Hepatocyte (in vitro differentiated cells): ENCODE measurements around the gene CEP152. TPM values are rescaled to one million over a fixed set of nuclear protein-coding genes. Genes with fewer than 3 reads are reported as not detected.

ENCODE experiments used
- DNase-seq: peaks from one replicate; pipeline ENCODE4 v3.0.0-alpha.2; 2016; ENCODE audit warnings: low spot score
- H2AFZ ChIP-seq: fragments of 200-600 bp; sonication (generic); 2 replicates; pipeline ENCODE4 v1.6.0; 2016; ENCODE audit warnings: antibody characterized with exemption, mild to moderate bottlenecking
- H3K27ac ChIP-seq: fragments of 200-600 bp; sonication (generic); 2 replicates; pipeline ENCODE4 v1.5.1; 2016; ENCODE audit warnings: mild to moderate bottlenecking
- H3K27me3 ChIP-seq: fragments of 200-600 bp; sonication (generic); 2 replicates; pipeline ENCODE4 v1.6.1; 2016
- H3K36me3 ChIP-seq: fragments of 200-600 bp; sonication (generic); replicated peaks from 2 replicates; pipeline ENCODE4 v1.5.1; 2016; ENCODE audit warnings: low read depth; ENCODE audit not compliant: insufficient read depth
- H3K4me1 ChIP-seq: fragments of 200-600 bp; sonication (generic); 2 replicates; pipeline ENCODE4 v1.5.1; 2016; ENCODE audit warnings: mild to moderate bottlenecking, moderate library complexity; ENCODE audit not compliant: insufficient read depth
- H3K4me2 ChIP-seq: fragments of 200-600 bp; sonication (generic); 2 replicates; pipeline ENCODE4 v1.6.0; 2016
- H3K4me3 ChIP-seq: fragments of 200-600 bp; sonication (generic); 2 replicates; pipeline ENCODE4 v1.5.1; 2016; ENCODE audit warnings: mild to moderate bottlenecking
- H3K79me2 ChIP-seq: fragments of 200-600 bp; sonication (generic); 2 replicates; pipeline ENCODE4 v1.6.0; 2017; ENCODE audit warnings: mild to moderate bottlenecking
- H3K9me2 ChIP-seq: fragments of 200-600 bp; sonication (generic); replicated peaks from 2 replicates; pipeline ENCODE4 v1.6.0; 2017; ENCODE audit warnings: mild to moderate bottlenecking; ENCODE audit not compliant: insufficient read depth
- H3K9me3 ChIP-seq: fragments of 200-600 bp; sonication (generic); 2 replicates; pipeline ENCODE4 v1.5.1; 2016; ENCODE audit warnings: low read depth, mild to moderate bottlenecking
- H4K20me1 ChIP-seq: fragments of 200-600 bp; sonication (generic); 2 replicates; pipeline ENCODE4 v1.6.0; 2016; ENCODE audit warnings: mild to moderate bottlenecking; ENCODE audit not compliant: insufficient read depth, poor library complexity, severe bottlenecking
- EZH2 ChIP-seq: fragments of 200-600 bp; sonication (generic); IDR thresholded peaks from 2 replicates; pipeline ENCODE4 v1.6.1; 2016; ENCODE audit warnings: antibody characterized with exemption, mild to moderate bottlenecking, borderline replicate concordance
- EZH2phosphoT487 ChIP-seq: fragments of 200-600 bp; sonication (generic); IDR thresholded peaks from one replicate; pipeline ENCODE4 v1.6.1; 2018; ENCODE audit warnings: antibody characterized with exemption, mild to moderate bottlenecking, low read depth, moderate library complexity; ENCODE audit not compliant: unreplicated experiment, severe bottlenecking
- WGBS: methylation state at CpG from one replicate; pipeline ENCODE4 v1.1.6; 2016; ENCODE audit warnings: low lambda C conversion rate; ENCODE audit errors: missing lambda C conversion rate; 5-methylcytosine and 5-hydroxymethylcytosine counted together
- polyA plus RNA-seq: library from polyadenylated mRNA; unstranded; fragments of >200 nt; fragmentation: Nextera tagmentation; extraction: Ambion mirVana; gene quantifications from 2 replicates; pipeline ENCODE4 v1.2.1, GENCODE V29; 2016
- total RNA-seq: library from RNA; depleted of rRNA; stranded (reverse); fragments of >200 nt; gene quantifications from 2 replicates; pipeline ENCODE4 v1.2.3, GENCODE V29; 2014
- TF ChIP-seq, protein P1 (sequence below): fragments of 200-600 bp; sonication (generic); IDR thresholded peaks from 2 replicates; pipeline ENCODE4 v1.5.1; 2016; ENCODE audit warnings: antibody characterized with exemption, mild to moderate bottlenecking; ENCODE audit not compliant: poor library complexity

CEP152 gene
- total and polyA plus RNA-seq, 2 experiments from 2014 or later, result 4.7 to 6.3 TPM

DNA sequence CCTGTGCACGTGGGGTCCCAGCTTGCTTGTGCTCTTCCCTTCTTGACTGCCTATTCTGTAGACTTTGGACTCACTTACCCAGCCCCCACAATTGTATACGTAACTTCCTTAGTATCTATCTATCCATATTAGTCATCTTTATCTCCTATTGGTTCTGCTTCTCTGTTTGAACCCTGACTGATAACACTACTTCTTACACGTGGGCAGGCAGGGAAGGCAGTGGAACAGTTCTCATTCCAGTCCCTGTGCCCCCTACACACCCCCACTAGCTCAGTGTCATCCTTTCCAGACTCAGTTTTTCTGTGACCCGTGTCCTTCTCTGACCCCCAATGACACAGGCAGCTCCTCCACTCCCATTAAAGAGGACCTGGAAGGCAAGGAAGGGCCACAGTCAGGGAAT is 91.2 kb downstream of the CEP152 start:
- Histone ChIP-seq H3K79me2 (no peaks in the 10 kb centered on the region), H3K9me3 (peaks cover 5% of the 10 kb centered on the region), H3K4me2 (no peak overlapping the region), H2AFZ (no peak overlapping the region), H3K27me3 (no peaks in the 10 kb centered on the region), H4K20me1 (no peaks in the 10 kb centered on the region), H3K36me3 (no peaks in the 10 kb centered on the region), H3K9me2 (no peaks in the 10 kb centered on the region), H3K4me1 (peaks cover 4% of the 10 kb centered on the region), H3K27ac (no peak overlapping the region), H3K4me3 (no peak overlapping the region)
- WGBS, result 65% methylated on average over 4 of the region's 4 CpGs
- no peak for TF ChIP-seq EZH2
- TF ChIP-seq, protein P1, sequence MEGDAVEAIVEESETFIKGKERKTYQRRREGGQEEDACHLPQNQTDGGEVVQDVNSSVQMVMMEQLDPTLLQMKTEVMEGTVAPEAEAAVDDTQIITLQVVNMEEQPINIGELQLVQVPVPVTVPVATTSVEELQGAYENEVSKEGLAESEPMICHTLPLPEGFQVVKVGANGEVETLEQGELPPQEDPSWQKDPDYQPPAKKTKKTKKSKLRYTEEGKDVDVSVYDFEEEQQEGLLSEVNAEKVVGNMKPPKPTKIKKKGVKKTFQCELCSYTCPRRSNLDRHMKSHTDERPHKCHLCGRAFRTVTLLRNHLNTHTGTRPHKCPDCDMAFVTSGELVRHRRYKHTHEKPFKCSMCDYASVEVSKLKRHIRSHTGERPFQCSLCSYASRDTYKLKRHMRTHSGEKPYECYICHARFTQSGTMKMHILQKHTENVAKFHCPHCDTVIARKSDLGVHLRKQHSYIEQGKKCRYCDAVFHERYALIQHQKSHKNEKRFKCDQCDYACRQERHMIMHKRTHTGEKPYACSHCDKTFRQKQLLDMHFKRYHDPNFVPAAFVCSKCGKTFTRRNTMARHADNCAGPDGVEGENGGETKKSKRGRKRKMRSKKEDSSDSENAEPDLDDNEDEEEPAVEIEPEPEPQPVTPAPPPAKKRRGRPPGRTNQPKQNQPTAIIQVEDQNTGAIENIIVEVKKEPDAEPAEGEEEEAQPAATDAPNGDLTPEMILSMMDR, result no peak
- no peak for TF ChIP-seq EZH2phosphoT487
- DNase-seq, result no peak

DNA sequence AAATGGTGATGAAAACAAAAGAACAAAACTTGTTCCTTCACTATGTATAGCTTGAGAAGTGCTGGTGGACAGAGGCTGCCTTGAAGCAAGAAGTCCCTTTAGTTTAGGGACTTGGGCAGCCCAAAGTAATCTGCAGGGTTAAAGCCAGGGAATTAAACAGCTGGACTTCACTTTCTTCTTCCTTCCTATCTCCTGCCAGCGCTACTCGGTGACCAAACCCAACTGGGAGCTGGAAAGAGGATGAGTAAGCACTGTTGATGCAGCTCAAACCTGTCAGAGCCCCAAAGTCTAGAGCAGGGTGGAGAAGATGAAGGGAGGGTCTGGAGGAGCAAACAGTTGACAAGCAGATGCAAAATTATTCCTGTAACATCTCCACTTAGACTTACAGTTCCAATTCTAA is 92.2 kb downstream of the CEP152 start:
- Histone ChIP-seq H3K27me3 (no peaks in the 10 kb centered on the region), H3K79me2 (no peaks in the 10 kb centered on the region), H3K4me1 (peaks cover 4% of the 10 kb centered on the region), H3K4me2 (no peak overlapping the region), H2AFZ (no peak overlapping the region), H4K20me1 (no peaks in the 10 kb centered on the region), H3K9me2 (no peaks in the 10 kb centered on the region), H3K4me3 (no peak overlapping the region), H3K36me3 (no peaks in the 10 kb centered on the region), H3K27ac (no peak overlapping the region), H3K9me3 (peaks cover 5% of the 10 kb centered on the region)
- no peak for DNase-seq
- 63% methylated on average over 2 of the region's 2 CpGs for WGBS
- TF ChIP-seq, protein P1, result no peak
- TF ChIP-seq EZH2, result no peak
- no peak for TF ChIP-seq EZH2phosphoT487

DNA sequence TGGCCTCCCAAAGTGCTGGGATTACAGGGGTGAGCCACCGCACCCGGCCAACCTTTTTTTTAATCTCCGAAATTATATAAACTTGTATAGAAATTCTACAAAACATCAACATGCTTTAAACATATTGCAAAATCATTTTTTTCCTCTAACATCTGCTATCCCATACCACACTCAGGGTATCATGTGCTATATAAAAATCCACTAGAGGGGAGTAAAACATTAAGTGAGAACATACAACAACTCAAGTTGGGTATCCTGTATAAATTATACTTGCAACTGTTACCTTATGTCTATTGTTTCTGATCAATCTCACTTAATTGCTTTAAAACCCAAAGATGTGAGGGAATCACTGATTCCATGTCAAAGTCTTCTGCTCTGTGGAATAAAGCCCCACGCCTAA is 93.4 kb downstream of the CEP152 start:
- Histone ChIP-seq H3K9me3 (peaks cover 5% of the 10 kb centered on the region), H3K27ac (no peak overlapping the region), H3K4me3 (no peak overlapping the region), H3K36me3 (no peaks in the 10 kb centered on the region), H4K20me1 (no peaks in the 10 kb centered on the region), H3K9me2 (no peaks in the 10 kb centered on the region), H3K4me2 (no peak overlapping the region), H2AFZ (no peak overlapping the region), H3K27me3 (no peaks in the 10 kb centered on the region), H3K79me2 (no peaks in the 10 kb centered on the region), H3K4me1 (no peaks in the 10 kb centered on the region)
- TF ChIP-seq EZH2phosphoT487 (no peak), EZH2 (no peak)
- TF ChIP-seq, protein P1, result no peak
- no peak for DNase-seq
- WGBS, result 91% methylated on average over 4 of the region's 4 CpGs

DNA sequence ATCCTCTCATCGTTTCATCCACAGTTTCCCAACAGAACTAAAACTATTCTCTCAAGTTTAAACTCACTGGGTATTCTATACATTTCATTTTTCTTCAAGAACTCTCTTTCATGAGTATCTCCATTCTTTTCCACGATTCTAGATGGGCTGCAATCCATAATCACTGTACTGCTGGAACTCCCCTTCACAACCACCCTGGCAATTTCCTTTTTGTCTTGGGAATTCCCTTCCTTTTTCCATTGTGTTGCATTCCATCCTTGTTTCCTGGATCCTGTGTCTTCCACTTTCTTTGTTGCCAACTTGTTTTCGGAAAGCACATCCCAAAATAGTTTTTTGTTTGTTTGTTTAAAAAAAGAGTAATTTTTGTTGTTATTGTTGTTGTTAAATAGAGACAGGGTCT is 98.3 kb downstream of the CEP152 start:
- DNase-seq, result no peak
- TF ChIP-seq EZH2phosphoT487, result no peak
- TF ChIP-seq EZH2, result no peak
- TF ChIP-seq, protein P1, result no peak
- WGBS, result 95% methylated on average over 3 of the region's 3 CpGs
- Histone ChIP-seq H3K4me1 (no peaks in the 10 kb centered on the region), H4K20me1 (no peaks in the 10 kb centered on the region), H2AFZ (no peak overlapping the region), H3K36me3 (no peaks in the 10 kb centered on the region), H3K27ac (no peak overlapping the region), H3K9me3 (peaks cover 5% of the 10 kb centered on the region), H3K27me3 (no peaks in the 10 kb centered on the region), H3K4me3 (no peak overlapping the region), H3K79me2 (no peaks in the 10 kb centered on the region), H3K9me2 (no peaks in the 10 kb centered on the region), H3K4me2 (no peak overlapping the region)
